GM23248 (cell line): ENCODE measurements around the gene APC.

Experiments
- EZH2 ChIP-seq: fragments of 200-600 bp; sonication (generic); IDR thresholded peaks from 2 replicates; pipeline ENCODE4 v1.6.1; 2018; ENCODE audit warnings: antibody characterized with exemption, mild to moderate bottlenecking; ENCODE audit not compliant: insufficient read depth, poor library complexity, severe bottlenecking
- EZH2phosphoT487 ChIP-seq: fragments of 200-600 bp; sonication (generic); IDR thresholded peaks from 2 replicates; pipeline ENCODE4 v1.6.1; 2018; ENCODE audit warnings: antibody characterized with exemption, moderate library complexity, mild to moderate bottlenecking, low read depth; ENCODE audit not compliant: insufficient read depth

DNA sequence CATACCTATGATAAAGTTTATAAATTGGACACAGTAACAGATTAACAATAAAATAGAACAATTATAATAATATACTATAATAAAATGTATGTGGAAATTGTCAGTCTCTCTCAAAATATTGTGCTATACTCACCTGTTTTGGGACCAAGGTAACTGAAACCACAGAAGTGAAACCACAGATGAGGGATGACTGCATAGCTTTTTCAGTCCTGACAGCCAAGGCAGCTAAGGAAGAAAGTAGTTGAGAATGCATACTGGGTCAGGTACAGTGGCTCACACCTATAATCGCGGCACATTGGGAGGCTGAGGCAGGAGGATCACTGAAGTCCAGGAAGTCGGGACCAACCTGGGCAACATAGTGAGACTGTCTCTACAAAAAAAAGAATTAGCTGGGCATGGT lies 132.3 kb downstream of the APC start:
- TF ChIP-seq EZH2 (no peak), EZH2phosphoT487 (no peak)
